Astrocyte of the spinal cord (primary cell): ENCODE results near the gene HS3ST3B1.
A peak's percentile ranks its signal among the peaks of the same experiment; 100 is the strongest.

Source experiments
- DNase-seq: peaks from one replicate; pipeline ENCODE4 v3.0.0; 2011; ENCODE audit warnings: low read depth, low spot score
- H3K4me3 ChIP-seq: 2 replicates; pipeline ENCODE4 v1.5.1; 2011; ENCODE audit warnings: low read depth, mild to moderate bottlenecking, low read length, moderate library complexity
- in situ Hi-C: cut with HindIII; loops from 2 replicates; pipeline ENCODE4 v1.10.0; 2017; ENCODE audit warnings: low sequenced_read_pairs
- TF ChIP-seq, protein P1 (sequence below): IDR thresholded peaks from 2 replicates; pipeline ENCODE4 v1.5.1; 2012; ENCODE audit warnings: low read depth, mild to moderate bottlenecking, low read length, inconsistent platforms

HS3ST3B1 gene

DNA sequence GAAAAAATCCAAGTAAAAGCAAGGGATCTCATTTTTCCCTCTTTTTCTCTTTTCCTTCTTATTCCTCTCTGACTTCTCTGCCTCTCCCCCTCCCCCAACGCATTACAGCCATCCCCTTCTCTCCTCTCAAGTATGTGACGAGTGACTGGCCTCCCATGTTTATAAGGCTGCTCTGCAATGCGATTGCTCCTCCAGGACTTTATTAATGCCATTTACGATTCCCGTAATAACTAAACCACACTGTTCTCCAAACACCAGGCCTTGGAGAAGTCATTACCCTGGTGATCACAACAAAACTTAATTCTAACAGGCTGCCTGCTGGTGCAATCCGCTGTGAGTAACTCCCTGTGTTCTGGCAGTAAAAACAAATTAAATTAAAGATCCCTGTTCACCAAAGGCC is 88.8 kb downstream of the HS3ST3B1 start:
- in situ Hi-C loops, result no loop called here
- no peak overlapping the region for H3K4me3 ChIP-seq
- TF ChIP-seq, protein P1, sequence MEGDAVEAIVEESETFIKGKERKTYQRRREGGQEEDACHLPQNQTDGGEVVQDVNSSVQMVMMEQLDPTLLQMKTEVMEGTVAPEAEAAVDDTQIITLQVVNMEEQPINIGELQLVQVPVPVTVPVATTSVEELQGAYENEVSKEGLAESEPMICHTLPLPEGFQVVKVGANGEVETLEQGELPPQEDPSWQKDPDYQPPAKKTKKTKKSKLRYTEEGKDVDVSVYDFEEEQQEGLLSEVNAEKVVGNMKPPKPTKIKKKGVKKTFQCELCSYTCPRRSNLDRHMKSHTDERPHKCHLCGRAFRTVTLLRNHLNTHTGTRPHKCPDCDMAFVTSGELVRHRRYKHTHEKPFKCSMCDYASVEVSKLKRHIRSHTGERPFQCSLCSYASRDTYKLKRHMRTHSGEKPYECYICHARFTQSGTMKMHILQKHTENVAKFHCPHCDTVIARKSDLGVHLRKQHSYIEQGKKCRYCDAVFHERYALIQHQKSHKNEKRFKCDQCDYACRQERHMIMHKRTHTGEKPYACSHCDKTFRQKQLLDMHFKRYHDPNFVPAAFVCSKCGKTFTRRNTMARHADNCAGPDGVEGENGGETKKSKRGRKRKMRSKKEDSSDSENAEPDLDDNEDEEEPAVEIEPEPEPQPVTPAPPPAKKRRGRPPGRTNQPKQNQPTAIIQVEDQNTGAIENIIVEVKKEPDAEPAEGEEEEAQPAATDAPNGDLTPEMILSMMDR, result no peak
- DNase-seq, result no peak

DNA sequence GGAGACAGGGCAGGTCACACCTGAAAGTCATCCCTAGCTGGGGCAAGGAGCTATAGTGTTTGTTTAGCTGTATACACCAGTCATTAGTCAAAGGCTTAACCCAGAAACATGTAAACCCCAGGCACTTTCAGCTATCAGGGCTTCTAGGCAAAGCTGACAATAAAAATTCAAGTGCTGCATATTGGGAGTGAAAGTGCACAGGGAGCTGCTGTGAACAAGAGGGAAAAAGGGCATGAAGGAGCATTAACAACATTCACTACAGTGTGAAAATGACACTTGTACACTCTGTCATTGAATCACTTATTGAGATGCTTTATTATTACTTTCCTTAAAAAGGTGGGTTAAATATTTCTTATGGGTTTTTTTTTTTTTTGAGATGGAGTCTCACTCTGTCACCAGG is 92.8 kb downstream of the HS3ST3B1 start:
- TF ChIP-seq, protein P1, result no peak
- DNase-seq, result no peak
- no peak overlapping the region for H3K4me3 ChIP-seq
- in situ Hi-C loops, result no loop called here

DNA sequence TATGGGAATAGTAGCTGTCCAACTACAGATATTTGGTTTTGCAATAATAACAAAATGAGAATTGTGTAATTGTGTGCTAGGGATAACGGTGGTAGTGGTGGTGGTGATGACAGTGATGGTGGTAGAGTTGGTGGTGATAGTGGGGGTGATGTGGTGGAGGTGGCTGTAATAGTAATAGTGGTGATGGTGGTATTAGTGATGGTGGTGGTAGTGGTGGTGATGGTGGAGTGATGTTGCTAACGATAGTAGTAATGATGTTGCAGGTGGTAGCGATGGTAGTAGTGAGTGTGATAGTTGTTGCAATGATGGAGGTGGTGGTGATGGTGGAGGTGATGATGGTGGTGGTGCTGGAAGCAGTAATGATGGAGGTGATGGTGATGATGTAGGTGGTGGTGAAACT is 94.4 kb downstream of the HS3ST3B1 start:
- no peak overlapping the region for H3K4me3 ChIP-seq
- TF ChIP-seq, protein P1, result no peak
- no peak for DNase-seq
- in situ Hi-C loops, result no loop called here

DNA sequence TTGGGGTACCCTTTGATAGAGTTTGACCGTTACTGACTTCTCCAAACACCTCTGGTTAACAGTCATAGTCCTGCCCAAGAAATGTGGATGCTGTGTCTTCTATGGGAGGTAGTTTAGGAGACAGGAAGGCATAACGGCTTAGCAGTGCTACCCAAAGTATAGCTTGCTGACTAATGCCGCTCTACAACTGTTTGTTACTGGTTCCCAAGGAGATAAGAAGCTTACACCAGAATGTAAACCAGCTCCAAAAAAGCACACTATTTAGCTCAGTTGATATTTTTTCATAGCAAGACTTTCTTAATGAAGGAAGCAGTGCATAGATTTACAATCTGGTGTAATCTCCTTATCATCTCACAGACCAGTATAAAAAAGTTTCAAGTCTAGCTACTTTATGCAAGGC is 95.7 kb downstream of the HS3ST3B1 start:
- in situ Hi-C loops, result no loop called here
- DNase-seq, result peak; percentile 0

DNA sequence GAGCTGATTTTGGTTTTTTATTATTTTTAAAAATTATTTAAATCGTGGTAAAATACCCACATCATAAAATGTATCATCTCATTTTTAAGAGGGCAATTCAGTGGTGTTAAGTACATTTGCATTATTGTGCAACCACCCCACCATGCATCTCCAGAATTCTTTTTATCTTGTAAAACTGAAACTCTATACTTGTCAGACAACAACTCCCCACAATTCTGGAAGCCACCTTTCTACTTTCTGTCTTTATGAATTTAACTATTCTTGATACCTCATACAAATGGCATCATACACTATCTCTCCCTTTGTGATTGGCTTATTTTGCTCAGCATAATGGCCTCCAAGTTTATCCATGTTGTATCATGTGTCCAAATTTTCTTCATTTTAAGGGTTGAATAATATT is 97.9 kb downstream of the HS3ST3B1 start:
- TF ChIP-seq, protein P1, result no peak
- DNase-seq, result no peak
- in situ Hi-C loops, result no loop called here
- no peak overlapping the region for H3K4me3 ChIP-seq

More for the DNA sequence above, 95.7 kb downstream of the HS3ST3B1 start:
- TF ChIP-seq, protein P1, result no peak
- no peak overlapping the region for H3K4me3 ChIP-seq
